ENCODE data around the gene WFDC2. TPM values are rescaled to one million over a fixed set of nuclear protein-coding genes. Genes with fewer than 3 reads are reported as not detected.

The WFDC2 gene
- total and polyA plus RNA-seq, 2 of the 13 experiments (the other 11 are each of a cell fraction or from before 2014, with no cell fraction given) = 0.33 TPM; not detected in 1

- Histone ChIP-seq H2AFZ (ENCODE audit: low read length) (no peak overlapping the region), H3K79me2 (ENCODE audit: insufficient read depth, low read length) (no peaks in the 10 kb centered on the region), H3K27ac (ENCODE audit: extremely low read length, insufficient read depth, low read length) (no peak overlapping the region), H3K9ac (ENCODE audit: insufficient read depth, low read depth, low read length) (no peak overlapping the region), H3K4me3 (replicated peaks in 1 of 3; ENCODE audit: insufficient read depth in 1 of 3, low read depth in 2 of 3, low read length in 3 of 3) (no peak overlapping the region), H3K36me3 (replicated peaks in 1 of 2; ENCODE audit: control insufficient read depth in 1 of 2, insufficient read depth in 2 of 2, low read length in 2 of 2) (no peaks in the 10 kb centered on the region), H3K4me2 (ENCODE audit: low read depth, low read length) (no peak overlapping the region), H3K27me3 (ENCODE audit: control insufficient read depth in 1 of 2, insufficient read depth in 2 of 2, low read length in 2 of 2) (peaks cover 7 to 42% of the 10 kb centered on the region in 2 experiments), H3K9me3 (ENCODE audit: low read length) (no peaks in the 10 kb centered on the region), H4K20me1 (ENCODE audit: insufficient read depth, low read length) (no peaks in the 10 kb centered on the region), H3K4me1 (ENCODE audit: insufficient read depth, low read length) (peaks cover 5% of the 10 kb centered on the region; the same call in 1 of the 2 replicates)
- in situ Hi-C loops (cut with HindIII; ENCODE audit: extremely low pct_ligation_motif_present, low pct_unique_long_range_greater_than_20kb) (no loop called here), intact Hi-C loops (cut with micrococcal nuclease; ENCODE audit: unreplicated experiment) (no loop called here)
- CTCF ChIA-PET (ENCODE audit: low intra/inter-chr PET ratio, low total read pairs) = no interaction called here
- FAIRE-seq = no peak
- BruUV-seq (replicated peaks) = no TSS peak
- no peak for ATAC-seq
- no peak for DNase-seq (ENCODE audit: low spot score)
- POLR2A ChIA-PET = no interaction called here
- 14% methylated on average over 6 of the region's 6 CpGs for WGBS (ENCODE audit: low lambda C conversion rate)
- TF ChIP-seq CBX2 (IDR thresholded peaks at IDR 0.05; ENCODE audit: low read depth, low read length) (0 out of 2 replicates have a peak, but pooled peaks have one; percentile 10), CBX2 (CRISPR knock-in tag; IDR thresholded peaks at IDR 0.05; ENCODE audit: low read depth) (no peak), ARNT2 (CRISPR knock-in tag; IDR thresholded peaks at IDR 0.05; ENCODE audit: low read depth) (no peak)
Measured at GRCh38 chr20:45484676-45485075, 15.1 kb downstream of the WFDC2 start.

DNA sequence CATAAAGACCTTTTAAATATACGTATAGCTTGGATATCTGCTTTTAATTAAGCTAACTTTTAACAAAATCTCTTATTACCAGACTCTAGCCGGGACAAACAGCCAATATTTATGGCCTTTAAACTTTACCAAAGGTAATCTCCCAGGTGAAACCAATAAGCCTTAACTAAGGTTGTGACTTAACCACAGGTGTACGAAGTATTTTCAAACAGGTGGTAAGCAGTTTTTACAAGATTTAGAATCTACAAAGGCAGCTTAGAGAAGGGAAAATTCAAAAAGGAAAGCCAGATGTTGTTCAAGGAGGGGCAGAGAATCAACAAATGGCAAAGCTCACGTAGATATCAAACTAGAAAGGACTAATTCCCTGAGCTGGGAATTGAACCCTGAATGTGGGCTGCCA, 15.8 kb downstream of the WFDC2 start:
- H3K79me2 ChIP-seq (ENCODE audit: insufficient read depth, low read length) = no peaks in the 10 kb centered on the region
- H3K9me3 ChIP-seq (ENCODE audit: low read length) = no peaks in the 10 kb centered on the region
- CTCF ChIA-PET (ENCODE audit: low intra/inter-chr PET ratio, low total read pairs) = no interaction called here
- in situ Hi-C loops (cut with HindIII; ENCODE audit: extremely low pct_ligation_motif_present, low pct_unique_long_range_greater_than_20kb) (no loop called here), intact Hi-C loops (cut with micrococcal nuclease; ENCODE audit: unreplicated experiment) (no loop called here)
- 5% methylated on average over 4 of the region's 4 CpGs for WGBS (ENCODE audit: low lambda C conversion rate)
- H3K27ac ChIP-seq (ENCODE audit: extremely low read length, insufficient read depth, low read length) = no peak overlapping the region
- DNase-seq (ENCODE audit: low spot score) (no peak), FAIRE-seq (no peak), ATAC-seq (no peak)
- no peaks in the 10 kb centered on the region for H3K36me3 ChIP-seq (replicated peaks in 1 of 2; ENCODE audit: control insufficient read depth in 1 of 2, insufficient read depth in 2 of 2, low read length in 2 of 2)
- no peak overlapping the region for H3K9ac ChIP-seq (ENCODE audit: insufficient read depth, low read depth, low read length)
- no peaks in the 10 kb centered on the region for H4K20me1 ChIP-seq (ENCODE audit: insufficient read depth, low read length)
- no peak overlapping the region for H3K4me2 ChIP-seq (ENCODE audit: low read depth, low read length)
- no TSS peak for BruUV-seq (replicated peaks)
- H2AFZ ChIP-seq (ENCODE audit: low read length) = no peak overlapping the region
- no peak for TF ChIP-seq CENPT (CRISPR knock-in tag; IDR thresholded peaks at IDR 0.05; ENCODE audit: low read depth)
- no peak for TF ChIP-seq SIX4 (CRISPR knock-in tag; IDR thresholded peaks at IDR 0.05)
- no peak for TF ChIP-seq ZNF407 (CRISPR knock-in tag; IDR thresholded peaks at IDR 0.05; ENCODE audit: not compliant biosample characterization)
- no peak for TF ChIP-seq MAFF (IDR thresholded peaks at IDR 0.05; ENCODE audit: low read depth, low read length)
- TF ChIP-seq ZNF296 (CRISPR knock-in tag; conservative IDR thresholded peaks at IDR 0.05) = no peak
- no peak for TF ChIP-seq SPEN (CRISPR knock-in tag; IDR thresholded peaks at IDR 0.05; ENCODE audit: low read depth)
- no peak for TF ChIP-seq ZNF205 (CRISPR knock-in tag; IDR thresholded peaks at IDR 0.05)
- no peak for TF ChIP-seq ELF4 (CRISPR knock-in tag; IDR thresholded peaks at IDR 0.05; ENCODE audit: borderline replicate concordance)
- no peak for TF ChIP-seq CENPX (CRISPR knock-in tag; IDR thresholded peaks at IDR 0.05)
- H3K4me1 ChIP-seq (ENCODE audit: insufficient read depth, low read length) = no peaks in the 10 kb centered on the region
- H3K4me3 ChIP-seq (replicated peaks in 1 of 3; ENCODE audit: insufficient read depth in 1 of 3, low read depth in 2 of 3, low read length in 3 of 3) = no peak overlapping the region
- H3K27me3 ChIP-seq (ENCODE audit: control insufficient read depth in 1 of 2, insufficient read depth in 2 of 2, low read length in 2 of 2) = peaks cover 7 to 37% of the 10 kb centered on the region in 2 experiments
- POLR2A ChIA-PET = no interaction called here

Measured in HepG2 (cell line).